Activated CD4-positive, alpha-beta T cell treated with anti-CD3 and anti-CD28 coated beads, Interleukin-2, amount 10 ng/mL, durations not matched to agents 24 days and 14 days (primary cell): ENCODE data around the gene ASPDH. TPM values are rescaled to one million over a fixed set of nuclear protein-coding genes. Genes with fewer than 3 reads are reported as not detected.

Experiments used
- DNase-seq: peaks from one replicate; pipeline ENCODE4 v3.0.0; 2022
- H3K27ac Mint-ChIP-seq: one replicate; pipeline ENCODE4 v1.8.0; 2022; ENCODE audit warnings: mild to moderate bottlenecking, mixed read lengths
- H3K27me3 Mint-ChIP-seq: one replicate; pipeline ENCODE4 v1.8.0; 2022; ENCODE audit warnings: mixed read lengths
- H3K36me3 Mint-ChIP-seq: one replicate; pipeline ENCODE4 v1.8.0; 2022; ENCODE audit warnings: low read depth, mild to moderate bottlenecking, mixed read lengths
- H3K4me1 Mint-ChIP-seq: one replicate; pipeline ENCODE4 v1.8.0; 2021; ENCODE audit warnings: mixed read lengths
- H3K4me3 Mint-ChIP-seq: one replicate; pipeline ENCODE4 v1.8.0; 2022; ENCODE audit warnings: mild to moderate bottlenecking, moderate library complexity, mixed read lengths
- H3K9me3 Mint-ChIP-seq: one replicate; pipeline ENCODE4 v1.8.0; 2021; ENCODE audit warnings: mixed read lengths
- intact Hi-C: fragments of 100-400 bp; cut with micrococcal nuclease; formaldehyde crosslinking; loops from one replicate; pipeline ENCODE4 v1.15.1; 2023
- total RNA-seq: library from RNA; stranded (reverse); gene quantifications from 2 replicates; pipeline ENCODE4 v1.2.3, GENCODE V29; 2022

ASPDH gene
- not detected in 2 replicates for total RNA-seq

DNA sequence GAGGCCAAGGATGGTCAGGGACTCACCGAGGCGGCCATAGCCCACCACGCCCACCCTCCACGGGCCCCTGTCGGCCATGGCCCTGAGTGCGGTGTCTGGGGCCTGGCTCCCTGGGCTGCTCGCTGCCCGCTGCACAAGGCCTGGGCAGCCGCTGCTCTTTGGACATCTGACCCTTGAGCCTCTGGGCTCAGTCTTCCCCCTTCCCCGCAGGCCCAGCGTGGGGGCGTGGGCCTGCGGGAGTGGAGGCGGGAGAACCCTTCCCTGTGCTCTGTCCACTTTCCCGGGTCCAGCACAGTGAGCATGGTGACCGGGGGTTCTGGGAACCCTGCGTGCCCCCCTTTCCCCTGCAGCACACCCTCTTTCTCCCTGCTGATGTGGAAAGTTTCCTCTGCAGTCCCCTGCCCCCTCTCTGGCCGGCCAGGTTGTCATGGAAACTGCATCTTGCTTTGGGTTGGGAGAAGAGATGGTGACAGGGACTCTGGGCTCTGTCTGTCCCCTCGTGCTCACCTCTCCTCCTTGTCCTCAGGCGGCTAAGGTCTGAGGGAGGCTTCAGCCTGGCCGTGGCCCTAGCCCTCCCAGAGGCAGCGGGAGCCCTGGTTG lies at the start of gene ASPDH:
Gene ASPDH, minus strand, starts transcription at position 168 of the 600 bp plus-strand sequence. Its CDS starts 90 bp downstream, at position 78.
- no peak within 1 kb of the TSS for H3K4me3 Mint-ChIP-seq

DNA sequence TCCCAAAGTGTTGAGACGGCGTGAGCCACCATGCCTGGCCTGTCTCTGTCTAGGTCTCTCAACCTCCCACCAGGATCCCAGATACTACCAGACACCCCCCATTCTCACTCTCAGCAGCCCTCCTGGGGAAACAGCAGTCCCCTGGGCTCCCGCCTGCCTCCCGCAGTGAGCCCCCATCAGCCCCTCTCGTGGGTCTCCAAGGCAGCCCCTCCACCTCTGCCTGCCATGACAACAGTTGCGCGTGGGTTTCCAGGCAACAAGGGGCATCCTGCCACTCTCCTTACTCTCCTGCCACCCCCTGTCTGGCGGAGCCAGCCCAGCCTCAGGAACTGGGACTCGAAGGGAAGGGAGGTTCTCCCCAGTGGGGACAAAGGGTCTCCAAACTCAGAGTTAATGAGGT lies 49.3 kb upstream of the ASPDH start:
- Mint-ChIP-seq H3K9me3 (no peaks in the 10 kb centered on the region), H3K36me3 (no peaks in the 10 kb centered on the region), H3K27me3 (peaks cover 34% of the 10 kb centered on the region), H3K27ac (no peak overlapping the region), H3K4me1 (peaks cover 16% of the 10 kb centered on the region), H3K4me3 (no peak overlapping the region)
- intact Hi-C loops = no loop called here
- no peak for DNase-seq

More for the DNA sequence above, at the start of gene ASPDH:
- Mint-ChIP-seq H3K4me1 (peaks cover 15% of the 10 kb centered on the region), H3K27me3 (peaks cover 4% of the 10 kb centered on the region), H3K36me3 (peaks cover 6% of the 10 kb centered on the region), H3K27ac (peak within 1 kb of the TSS; percentile 46), H3K9me3 (no peaks in the 10 kb centered on the region)
- DNase-seq = peak; percentile 62
- intact Hi-C loops = loop anchor here (10.0 kb wide), 1 partner anchor 79 kb away; the partner anchor contains the start of gene MYBPC2

DNA sequence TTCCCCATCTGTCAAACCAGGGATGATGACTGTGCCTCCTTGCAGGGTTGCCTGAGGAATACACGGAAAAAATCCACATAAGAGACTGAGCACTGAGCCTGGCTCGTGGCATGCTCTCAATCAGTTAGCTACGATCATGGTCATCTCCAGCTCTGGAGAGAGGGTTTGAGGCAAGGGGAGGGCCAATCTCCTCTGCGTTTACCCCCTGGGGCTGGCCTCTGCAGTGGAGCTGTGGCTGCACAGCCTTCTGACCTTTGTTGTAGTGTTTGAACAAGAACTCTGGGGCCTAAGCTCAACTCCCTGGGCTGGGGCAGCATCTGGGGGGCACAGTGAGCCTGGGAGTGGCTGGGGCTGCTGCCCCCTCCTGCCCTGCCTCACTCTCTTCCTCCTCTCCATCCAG lies 48.6 kb upstream of the ASPDH start:
- intact Hi-C loops = no loop called here
- Mint-ChIP-seq H3K4me1 (peaks cover 16% of the 10 kb centered on the region), H3K27ac (no peak overlapping the region), H3K36me3 (no peaks in the 10 kb centered on the region), H3K9me3 (no peaks in the 10 kb centered on the region), H3K27me3 (peaks cover 36% of the 10 kb centered on the region), H3K4me3 (no peak overlapping the region)
- DNase-seq = no peak

DNA sequence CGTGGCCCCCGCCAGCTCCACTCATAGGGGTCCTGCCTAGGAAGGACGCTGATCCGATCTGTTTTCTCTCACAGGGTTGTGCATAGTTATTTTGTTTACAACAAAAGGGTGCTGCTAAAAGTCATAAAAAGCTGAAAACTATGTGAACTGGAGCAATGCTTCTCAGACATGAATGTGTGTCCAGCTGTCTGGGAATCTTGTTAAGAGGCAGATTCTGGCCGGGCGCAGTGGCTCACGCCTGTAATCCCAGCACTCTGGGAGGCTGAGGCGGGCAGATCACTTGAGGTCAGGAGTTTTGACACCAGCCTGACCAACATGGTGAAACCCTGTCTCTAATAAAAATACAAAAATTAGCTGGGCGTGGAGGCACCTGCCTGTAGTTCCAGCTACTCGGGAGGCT lies 45.9 kb upstream of the ASPDH start:
- intact Hi-C loops = loop anchor here (5.0 kb wide), 1 partner anchor 202 kb away; no protein-coding TSS in a partner anchor
- H3K4me1 Mint-ChIP-seq = peaks cover 4% of the 10 kb centered on the region
- H3K27me3 Mint-ChIP-seq = peaks cover 34% of the 10 kb centered on the region
- H3K36me3 Mint-ChIP-seq = no peaks in the 10 kb centered on the region
- no peaks in the 10 kb centered on the region for H3K9me3 Mint-ChIP-seq
- H3K27ac Mint-ChIP-seq = no peak overlapping the region
- DNase-seq = no peak
- H3K4me3 Mint-ChIP-seq = no peak overlapping the region

DNA sequence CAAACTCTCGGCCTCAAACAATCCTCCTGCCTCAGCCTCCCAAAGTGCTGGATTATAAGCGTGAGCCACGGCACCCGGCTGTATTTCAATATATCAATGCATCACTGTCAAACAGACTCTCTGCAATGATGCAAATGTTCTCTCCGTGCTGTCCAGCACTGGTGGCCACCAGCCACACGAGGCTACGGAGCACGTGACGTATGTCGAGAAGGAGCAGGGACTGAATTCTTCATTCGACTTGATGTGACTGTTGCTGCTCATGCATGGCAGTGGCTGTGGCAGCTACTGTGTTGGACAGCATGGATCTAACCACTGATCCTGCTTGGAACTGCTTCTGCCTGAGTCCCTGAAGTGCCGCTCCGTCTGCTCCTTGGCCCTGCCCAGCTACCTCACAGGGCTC lies 44.7 kb upstream of the ASPDH start:
- Mint-ChIP-seq H3K9me3 (no peaks in the 10 kb centered on the region), H3K4me3 (no peak overlapping the region), H3K36me3 (no peaks in the 10 kb centered on the region), H3K4me1 (peaks cover 4% of the 10 kb centered on the region), H3K27me3 (peaks cover 27% of the 10 kb centered on the region), H3K27ac (no peak overlapping the region)
- intact Hi-C loops = loop anchor here (5.0 kb wide), 1 partner anchor 201 kb away; no protein-coding TSS in a partner anchor
- no peak for DNase-seq

DNA sequence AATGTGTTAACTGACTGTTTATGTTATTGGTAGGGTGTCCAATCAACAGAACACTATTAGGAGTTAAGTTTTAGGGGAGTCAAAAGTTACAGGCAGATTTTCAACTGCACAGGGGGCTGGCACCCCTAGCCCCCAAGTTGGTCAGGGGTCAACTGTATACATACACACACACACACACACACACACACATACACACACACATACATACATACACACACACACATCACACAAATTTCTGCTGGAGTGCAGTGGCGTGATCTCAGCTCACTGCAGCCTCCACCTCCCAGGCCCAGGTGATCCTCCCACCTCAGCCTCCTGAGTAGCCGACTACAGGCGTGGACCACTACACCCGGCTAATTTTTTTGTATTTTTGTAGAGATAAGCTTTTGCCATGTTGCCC lies 44.3 kb upstream of the ASPDH start:
- H3K4me1 Mint-ChIP-seq = peaks cover 4% of the 10 kb centered on the region
- H3K36me3 Mint-ChIP-seq = no peaks in the 10 kb centered on the region
- H3K4me3 Mint-ChIP-seq = no peak overlapping the region
- DNase-seq = no peak
- peaks cover 31% of the 10 kb centered on the region for H3K27me3 Mint-ChIP-seq
- H3K9me3 Mint-ChIP-seq = no peaks in the 10 kb centered on the region
- intact Hi-C loops = loop anchor here (5.0 kb wide), 1 partner anchor 201 kb away; no protein-coding TSS in a partner anchor
- no peak overlapping the region for H3K27ac Mint-ChIP-seq

DNA sequence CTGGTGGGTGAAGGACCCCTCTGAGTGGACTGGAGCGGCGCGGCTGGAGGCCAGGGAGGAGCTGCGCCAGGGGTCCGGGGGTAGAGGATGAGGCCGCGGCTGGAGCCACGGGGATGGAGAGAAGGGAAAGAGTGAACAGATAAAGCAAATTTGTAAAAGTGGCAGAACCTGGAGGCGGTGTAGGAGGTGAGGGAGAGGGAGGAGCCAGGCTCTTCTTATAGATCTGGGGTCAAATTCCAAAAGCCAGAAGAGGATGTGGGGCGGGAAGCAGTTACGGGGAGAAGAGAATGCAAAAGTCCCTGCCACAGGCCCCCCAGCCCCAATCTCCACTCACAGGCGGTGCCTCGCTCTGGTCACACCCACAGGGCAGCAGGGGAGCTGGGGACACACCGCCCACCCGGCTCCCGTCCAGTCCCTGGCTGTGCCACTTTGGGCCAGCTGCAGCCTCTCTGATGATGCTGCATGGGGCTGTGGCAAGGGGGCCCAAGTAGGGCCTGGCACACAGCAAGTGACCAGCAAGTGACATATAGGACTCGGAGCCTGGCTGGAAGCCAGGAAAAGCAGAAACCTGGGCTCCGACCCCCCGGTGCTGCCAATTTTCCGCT lies 43.4 kb upstream of the ASPDH start:
- no peaks in the 10 kb centered on the region for H3K36me3 Mint-ChIP-seq
- no peak for DNase-seq
- H3K27me3 Mint-ChIP-seq = peaks cover 40% of the 10 kb centered on the region
- H3K4me3 Mint-ChIP-seq = no peak overlapping the region
- H3K27ac Mint-ChIP-seq = no peak overlapping the region
- intact Hi-C loops = loop anchor here (5.0 kb wide), 1 partner anchor 200 kb away; no protein-coding TSS in a partner anchor
- no peaks in the 10 kb centered on the region for H3K9me3 Mint-ChIP-seq
- peaks cover 4% of the 10 kb centered on the region for H3K4me1 Mint-ChIP-seq

DNA sequence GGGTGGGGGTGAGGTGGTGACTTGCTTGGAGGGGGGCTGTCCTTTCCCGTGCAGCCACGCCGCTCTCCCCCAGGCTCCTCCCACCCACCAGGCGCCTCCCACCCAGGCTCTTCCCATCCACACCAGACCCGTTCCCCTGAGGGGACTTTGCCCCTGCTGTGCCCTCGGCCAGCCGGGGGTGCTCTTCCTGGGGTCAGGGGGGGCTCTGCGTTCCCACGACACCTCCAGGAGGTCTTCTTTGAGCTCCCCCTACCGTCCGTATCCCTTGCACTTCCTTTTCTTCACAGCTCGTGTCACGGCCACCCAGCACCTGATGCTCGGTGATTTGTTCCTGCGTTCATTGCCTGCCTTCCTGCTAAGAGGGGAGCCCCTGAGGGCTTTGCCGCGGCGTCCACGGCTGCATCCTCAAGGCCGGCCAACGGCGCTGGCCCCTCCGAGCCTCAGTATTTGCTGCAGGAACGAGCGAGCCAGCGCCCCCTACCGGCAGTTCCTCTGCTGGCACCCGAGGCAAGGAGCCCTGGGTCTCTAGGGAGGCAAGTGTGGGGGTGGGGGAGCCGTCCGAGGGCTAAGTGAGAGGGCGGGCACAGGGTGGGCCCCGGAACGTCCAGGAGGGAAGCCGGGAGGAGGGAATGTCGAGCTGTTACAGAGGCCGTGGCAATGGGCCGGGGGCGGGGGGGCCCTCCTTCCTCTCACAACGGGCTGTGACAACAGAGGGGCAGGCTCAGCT lies 42.7 kb upstream of the ASPDH start:
- Mint-ChIP-seq H3K27me3 (peaks cover 44% of the 10 kb centered on the region), H3K4me3 (peak overlapping the region; percentile 98), H3K27ac (peak overlapping the region; percentile 81), H3K36me3 (no peaks in the 10 kb centered on the region), H3K9me3 (no peaks in the 10 kb centered on the region), H3K4me1 (peaks cover 4% of the 10 kb centered on the region)
- intact Hi-C loops = loop anchor here (5.0 kb wide), 1 partner anchor 199 kb away; no protein-coding TSS in a partner anchor
- DNase-seq = peak; percentile 94

DNA sequence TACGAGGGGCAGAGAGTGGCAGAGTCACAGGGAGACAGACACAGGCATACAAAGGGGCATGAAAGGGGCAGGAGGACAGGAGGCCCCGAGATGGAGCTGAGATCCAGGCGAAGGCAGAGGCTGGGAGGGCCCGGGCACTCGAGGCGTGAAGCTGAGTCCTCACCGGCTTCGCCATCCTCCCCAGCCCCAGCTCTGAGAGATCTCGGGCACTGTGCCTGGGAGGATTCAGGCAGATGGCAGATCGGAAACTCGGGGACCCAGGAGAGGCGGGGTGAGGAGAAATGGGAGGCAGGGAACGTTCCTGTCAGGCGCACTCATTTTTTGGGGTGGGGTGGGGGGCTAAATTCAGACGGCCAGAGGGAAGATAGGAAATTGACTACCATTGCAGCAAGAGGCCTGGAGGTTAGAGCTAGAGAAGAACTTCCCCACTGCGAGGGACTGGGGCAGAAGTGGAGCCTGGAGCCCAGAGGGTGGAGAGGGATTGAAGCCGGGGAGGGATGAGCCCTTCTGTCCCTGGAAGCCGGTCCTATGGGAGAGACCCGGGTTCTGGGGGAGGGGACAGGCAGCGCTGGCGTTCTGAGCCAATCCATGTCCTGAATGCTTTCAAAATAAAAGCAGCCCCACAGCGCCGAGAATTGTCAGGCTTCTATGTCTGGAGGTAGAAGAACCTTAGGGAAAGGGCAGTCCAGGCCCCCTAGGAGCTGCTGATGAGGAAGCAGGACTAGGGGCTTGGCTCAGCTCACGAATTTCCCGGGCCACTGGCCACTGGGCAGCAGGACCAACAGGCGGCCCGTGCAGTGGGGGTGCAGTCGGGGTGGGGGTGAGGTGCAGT lies 42.0 kb upstream of the ASPDH start:
- Mint-ChIP-seq H3K4me1 (peaks cover 4% of the 10 kb centered on the region), H3K4me3 (peak overlapping the region; percentile 98), H3K9me3 (no peaks in the 10 kb centered on the region), H3K36me3 (no peaks in the 10 kb centered on the region), H3K27me3 (peaks cover 44% of the 10 kb centered on the region), H3K27ac (no peak overlapping the region)
- DNase-seq = no peak
- intact Hi-C loops = loop anchor here (5.0 kb wide), 1 partner anchor 198 kb away; no protein-coding TSS in a partner anchor

DNA sequence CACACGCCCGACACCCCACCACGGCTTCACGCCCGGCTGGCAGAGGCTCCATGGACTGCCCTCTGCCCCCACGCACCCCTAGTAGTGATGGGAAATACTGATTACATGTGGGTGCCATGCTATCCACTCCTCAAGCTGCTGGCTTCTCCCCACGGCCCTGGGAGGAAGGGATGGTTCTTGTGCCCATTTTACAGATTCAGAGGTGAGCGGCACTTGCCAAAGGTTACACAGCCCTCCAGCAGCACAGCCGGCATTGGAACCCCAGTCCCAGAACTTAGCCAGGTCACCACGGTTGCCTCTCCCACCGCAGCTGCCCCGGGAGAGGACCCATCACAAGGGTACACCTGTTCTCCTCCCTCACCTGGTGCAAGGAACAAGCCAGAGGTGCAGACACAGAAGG lies 41.3 kb upstream of the ASPDH start:
- DNase-seq = no peak
- no peaks in the 10 kb centered on the region for H3K36me3 Mint-ChIP-seq
- peaks cover 50% of the 10 kb centered on the region for H3K27me3 Mint-ChIP-seq
- intact Hi-C loops = loop anchor here (5.0 kb wide), 1 partner anchor 198 kb away; no protein-coding TSS in a partner anchor
- peak overlapping the region; percentile 98 for H3K4me3 Mint-ChIP-seq
- no peaks in the 10 kb centered on the region for H3K9me3 Mint-ChIP-seq
- H3K4me1 Mint-ChIP-seq = peaks cover 4% of the 10 kb centered on the region
- H3K27ac Mint-ChIP-seq = no peak overlapping the region

DNA sequence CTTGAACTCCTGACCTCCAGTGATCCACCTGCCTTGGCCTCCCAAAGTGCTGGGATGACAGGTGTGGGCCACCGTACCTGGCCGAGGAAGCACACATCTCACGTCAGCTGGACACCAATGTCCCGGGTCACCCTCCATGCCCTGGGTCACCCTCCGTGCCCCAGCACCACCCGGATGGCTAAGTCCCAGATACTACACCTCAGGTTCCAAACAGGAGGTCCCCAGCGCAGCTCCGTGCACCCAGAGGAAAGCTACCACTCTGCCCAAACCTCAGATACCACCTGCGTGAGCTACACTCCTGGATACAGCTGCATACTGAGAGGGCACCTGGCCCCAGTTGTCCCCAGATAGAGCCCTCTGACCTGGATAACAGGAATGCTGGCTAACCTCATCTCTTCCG lies 40.5 kb upstream of the ASPDH start:
- Mint-ChIP-seq H3K36me3 (no peaks in the 10 kb centered on the region), H3K4me1 (peaks cover 4% of the 10 kb centered on the region), H3K9me3 (no peaks in the 10 kb centered on the region), H3K4me3 (no peak overlapping the region), H3K27ac (no peak overlapping the region), H3K27me3 (peaks cover 53% of the 10 kb centered on the region)
- intact Hi-C loops = no loop called here
- DNase-seq = no peak

DNA sequence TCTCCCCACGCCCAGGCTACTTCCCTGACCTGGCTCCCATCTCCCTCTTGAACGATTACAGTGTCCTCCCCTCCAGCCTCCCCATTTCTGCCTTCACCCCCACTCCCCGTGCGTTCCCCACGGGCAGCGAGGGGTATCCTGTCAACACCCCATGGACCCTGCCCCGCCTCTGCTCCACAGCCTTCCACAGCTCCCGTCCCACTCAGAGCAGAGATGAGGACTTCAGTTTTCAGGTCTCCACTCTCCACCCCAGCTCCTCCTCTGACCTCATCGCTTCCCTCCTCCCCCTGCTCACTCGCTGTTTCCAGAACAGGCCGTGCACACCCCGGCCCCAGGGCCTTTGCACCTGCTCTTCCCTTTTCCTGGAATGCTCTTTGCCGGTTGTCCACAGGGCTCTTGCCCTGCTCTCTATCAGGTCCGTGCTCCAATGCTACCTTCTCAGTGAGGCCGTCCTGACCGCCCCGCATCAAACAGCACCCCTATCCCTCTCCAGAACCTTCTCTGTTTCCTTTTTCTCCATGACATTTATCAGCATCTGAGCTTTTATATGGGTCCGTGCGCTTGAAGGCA lies 39.5 kb upstream of the ASPDH start:
- H3K27me3 Mint-ChIP-seq = peaks cover 49% of the 10 kb centered on the region
- intact Hi-C loops = no loop called here

DNA sequence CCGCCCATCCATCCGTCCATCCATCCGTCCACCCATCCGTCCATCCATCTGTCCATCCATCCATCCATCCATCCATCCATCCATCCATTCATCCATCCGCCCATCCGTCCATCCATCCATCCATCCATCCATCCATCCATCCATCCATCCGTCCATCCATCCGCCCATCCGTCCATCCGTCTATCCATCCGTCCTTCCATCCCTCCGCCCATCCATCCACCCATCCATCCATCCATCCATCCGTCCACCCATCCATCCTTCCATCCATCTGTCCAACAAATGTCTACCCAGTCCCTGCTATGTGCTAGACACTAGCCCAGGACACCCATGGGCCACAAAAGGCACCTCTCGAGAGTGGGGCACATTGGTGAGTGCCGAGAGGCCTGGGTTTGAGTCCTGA lies 38.8 kb upstream of the ASPDH start:
- H3K4me3 Mint-ChIP-seq = no peak overlapping the region

More for the DNA sequence above, 39.5 kb upstream of the ASPDH start:
- H3K9me3 Mint-ChIP-seq = no peaks in the 10 kb centered on the region
- DNase-seq = no peak
- no peak overlapping the region for H3K27ac Mint-ChIP-seq
- H3K4me1 Mint-ChIP-seq = peaks cover 4% of the 10 kb centered on the region
- H3K4me3 Mint-ChIP-seq = no peak overlapping the region
- H3K36me3 Mint-ChIP-seq = no peaks in the 10 kb centered on the region

More for the DNA sequence above, 38.8 kb upstream of the ASPDH start:
- Mint-ChIP-seq H3K4me1 (peaks cover 4% of the 10 kb centered on the region), H3K27me3 (peaks cover 47% of the 10 kb centered on the region), H3K27ac (no peak overlapping the region), H3K9me3 (no peaks in the 10 kb centered on the region), H3K36me3 (no peaks in the 10 kb centered on the region)
- intact Hi-C loops = no loop called here
- no peak for DNase-seq
